Endometrial microvascular endothelial cells (primary cell): ENCODE measurements around the gene FAM50B. TPM values are rescaled to one million over a fixed set of nuclear protein-coding genes. Genes with fewer than 3 reads are reported as not detected.

ENCODE experiments used
- in situ Hi-C: cut with HindIII; loops from 2 replicates; pipeline ENCODE4 v1.10.0; 2017; ENCODE audit warnings: low sequenced_read_pairs, low pct_unique_long_range_greater_than_20kb; ENCODE audit errors: inconsistent ontology term
- total RNA-seq: library from RNA; depleted of rRNA; stranded (reverse); fragments of >200 nt; gene quantifications from one replicate; pipeline ENCODE4 v1.2.3, GENCODE V29; 2015; ENCODE audit errors: inconsistent ontology term

FAM50B gene
- 7.7 TPM for total RNA-seq

DNA sequence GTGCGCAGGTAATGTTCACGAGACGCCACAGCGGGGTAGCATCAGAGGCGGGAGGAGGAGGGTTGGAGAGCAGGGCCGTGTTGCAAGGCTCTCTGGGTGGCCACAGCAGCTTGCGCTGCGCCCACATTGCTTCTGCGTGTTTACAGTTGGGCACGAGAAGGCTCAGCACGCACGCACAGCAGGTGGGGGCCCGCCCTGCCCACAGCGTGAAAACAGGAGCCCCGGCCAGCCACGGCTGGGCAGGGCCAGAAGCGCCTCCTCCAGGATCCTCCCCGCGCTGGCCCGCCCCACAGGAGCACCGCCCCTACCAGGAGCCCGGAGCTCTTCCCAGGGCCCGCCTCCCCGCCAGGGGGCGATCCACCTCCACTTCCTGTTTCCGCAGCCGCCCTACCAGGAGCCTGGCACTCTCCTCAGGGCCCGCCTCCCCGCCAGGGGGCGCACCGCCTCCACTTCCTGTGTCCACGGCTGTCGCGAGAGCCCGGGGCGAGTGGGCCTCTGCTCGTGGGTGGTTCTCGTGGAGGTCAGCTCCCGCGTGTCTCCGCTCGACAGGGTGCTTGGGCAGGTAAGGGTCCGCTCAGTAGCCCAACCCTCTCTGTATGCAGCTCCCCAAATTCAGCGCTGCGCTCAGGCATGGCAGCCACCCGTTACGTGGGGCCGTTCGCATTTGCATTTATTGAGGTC, at the start of gene FAM50B:
Gene FAM50B (plus strand): TSS at position 449 of the 681 bp plus-strand sequence. CDS start 439 bp downstream, outside the sequence.
- in situ Hi-C loops = no loop called here

GRCh38 chr6:3799719-3800118, 49.5 kb upstream of the FAM50B start:
- in situ Hi-C loops = loop anchor here (25.0 kb wide), 1 partner anchor 188 kb away; no protein-coding TSS in a partner anchor

DNA sequence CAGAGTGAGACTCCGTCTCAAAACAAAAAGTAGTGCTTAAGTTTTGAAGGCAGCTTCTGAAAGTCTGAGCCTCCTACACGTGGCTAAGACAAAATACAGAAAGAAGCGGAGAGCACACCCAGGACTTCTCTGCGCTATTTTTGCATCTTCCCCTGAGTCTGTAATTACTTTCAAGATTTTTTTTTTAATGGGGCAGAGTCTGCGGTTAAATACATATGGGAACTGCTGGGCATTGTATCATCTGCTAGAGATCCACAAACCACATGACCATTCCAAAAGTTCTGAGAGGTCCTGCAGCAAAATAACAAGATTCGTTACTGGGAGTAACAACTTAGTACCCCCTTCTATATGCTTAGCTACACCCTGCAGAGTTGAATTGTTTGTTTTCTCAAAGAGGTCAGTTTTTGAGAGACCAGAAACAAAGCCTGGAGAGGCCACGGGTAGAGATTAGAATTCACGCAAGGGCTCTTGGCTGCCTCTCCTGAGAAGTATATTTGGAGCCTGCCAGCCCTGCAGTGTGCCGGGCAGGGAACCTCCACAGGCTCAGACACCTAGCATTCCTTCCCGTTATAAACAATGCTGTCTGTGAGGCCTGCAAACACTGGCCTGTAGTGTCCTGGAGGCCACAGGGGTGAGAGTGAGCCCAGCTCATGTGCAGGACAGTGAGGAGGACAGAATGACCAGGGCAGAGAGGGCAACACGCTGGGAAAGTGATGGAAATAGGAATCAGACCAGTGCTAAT, 48.2 kb upstream of the FAM50B start:
- in situ Hi-C loops = loop anchor here (25.0 kb wide), 1 partner anchor 186 kb away; no protein-coding TSS in a partner anchor

DNA sequence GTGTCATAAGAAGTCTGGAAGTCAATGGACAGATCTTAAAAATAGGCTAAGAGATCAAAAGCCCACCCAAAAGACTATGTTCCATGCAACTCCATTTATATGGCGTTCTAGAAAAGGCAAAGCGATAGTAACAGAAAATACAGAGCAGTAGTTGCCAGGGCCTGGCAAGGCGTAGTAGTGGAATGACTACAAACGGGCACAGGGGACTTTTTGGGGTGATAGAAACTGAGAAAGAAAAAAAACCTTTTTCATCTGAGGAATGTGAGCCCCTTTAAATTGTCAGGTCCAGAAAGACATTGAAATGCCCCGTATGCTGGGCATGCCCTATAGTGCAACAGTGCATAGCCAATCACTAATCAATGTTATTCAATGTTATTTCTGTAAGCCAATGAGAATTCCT, 47.2 kb upstream of the FAM50B start:
- in situ Hi-C loops = loop anchor here (25.0 kb wide), 1 partner anchor 185 kb away; no protein-coding TSS in a partner anchor

DNA sequence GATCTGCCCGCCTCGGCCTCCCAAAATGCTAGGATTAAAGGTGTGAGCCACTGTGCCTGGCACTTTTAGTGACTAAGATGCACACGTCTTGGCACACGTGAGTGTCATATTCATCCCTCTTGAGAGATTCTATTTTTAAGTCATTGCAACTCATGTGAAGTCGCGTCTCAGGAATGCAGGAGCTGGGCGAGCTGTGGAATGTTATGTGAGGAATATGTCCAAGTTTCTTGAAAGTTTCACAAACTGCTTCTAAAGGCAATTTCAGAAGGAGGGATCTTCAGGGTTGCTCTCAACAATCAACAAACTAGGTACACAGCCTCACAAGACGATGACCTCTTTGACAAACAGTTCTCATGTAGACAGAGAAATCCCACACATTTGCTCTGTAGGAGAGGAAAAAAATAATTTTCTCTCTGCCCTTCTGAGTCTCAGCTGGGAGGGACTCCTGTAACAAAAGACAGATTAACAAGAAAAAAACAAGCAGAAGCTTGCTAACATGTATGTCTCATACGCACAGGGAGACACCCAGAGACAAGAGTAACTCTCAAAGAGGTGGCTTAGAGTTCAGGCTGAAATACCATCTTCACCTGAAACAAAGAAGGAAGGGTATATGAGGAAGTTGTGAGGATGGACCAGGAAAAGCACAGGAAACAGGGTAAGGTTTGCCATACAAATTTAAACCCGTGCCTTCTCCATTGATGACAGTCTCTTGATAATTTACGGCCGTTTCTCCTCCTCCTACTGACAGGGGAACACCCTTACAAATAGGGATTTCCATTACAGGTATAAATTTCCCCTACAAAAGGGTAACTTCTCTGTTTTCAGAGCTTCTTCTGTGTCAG, 45.3 kb upstream of the FAM50B start:
- in situ Hi-C loops = loop anchor here (25.0 kb wide), 1 partner anchor 183 kb away; no protein-coding TSS in a partner anchor

DNA sequence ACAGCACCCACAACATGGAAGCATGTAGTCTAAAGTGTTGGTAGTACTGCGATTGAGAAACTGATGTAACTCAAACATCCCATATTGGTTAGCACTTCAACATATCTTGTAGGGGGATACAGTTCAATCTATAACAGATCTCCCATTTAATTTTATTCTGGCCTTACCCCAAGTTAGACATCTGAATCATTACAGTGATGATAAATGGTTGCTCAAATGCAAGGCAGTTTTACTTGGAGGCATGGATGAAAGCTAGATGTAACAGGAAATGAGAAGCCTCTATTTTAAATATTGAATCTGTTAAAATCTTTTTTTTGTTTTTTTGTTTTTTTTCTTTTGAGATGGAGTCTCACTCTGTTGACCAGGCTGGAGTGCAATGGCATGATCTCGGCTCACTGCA, 44.2 kb upstream of the FAM50B start:
- in situ Hi-C loops = loop anchor here (25.0 kb wide), 1 partner anchor 182 kb away; no protein-coding TSS in a partner anchor

GRCh38 chr6:3805448-3806123, 43.6 kb upstream of the FAM50B start:
- in situ Hi-C loops = loop anchor here (25.0 kb wide), 1 partner anchor 182 kb away; no protein-coding TSS in a partner anchor

DNA sequence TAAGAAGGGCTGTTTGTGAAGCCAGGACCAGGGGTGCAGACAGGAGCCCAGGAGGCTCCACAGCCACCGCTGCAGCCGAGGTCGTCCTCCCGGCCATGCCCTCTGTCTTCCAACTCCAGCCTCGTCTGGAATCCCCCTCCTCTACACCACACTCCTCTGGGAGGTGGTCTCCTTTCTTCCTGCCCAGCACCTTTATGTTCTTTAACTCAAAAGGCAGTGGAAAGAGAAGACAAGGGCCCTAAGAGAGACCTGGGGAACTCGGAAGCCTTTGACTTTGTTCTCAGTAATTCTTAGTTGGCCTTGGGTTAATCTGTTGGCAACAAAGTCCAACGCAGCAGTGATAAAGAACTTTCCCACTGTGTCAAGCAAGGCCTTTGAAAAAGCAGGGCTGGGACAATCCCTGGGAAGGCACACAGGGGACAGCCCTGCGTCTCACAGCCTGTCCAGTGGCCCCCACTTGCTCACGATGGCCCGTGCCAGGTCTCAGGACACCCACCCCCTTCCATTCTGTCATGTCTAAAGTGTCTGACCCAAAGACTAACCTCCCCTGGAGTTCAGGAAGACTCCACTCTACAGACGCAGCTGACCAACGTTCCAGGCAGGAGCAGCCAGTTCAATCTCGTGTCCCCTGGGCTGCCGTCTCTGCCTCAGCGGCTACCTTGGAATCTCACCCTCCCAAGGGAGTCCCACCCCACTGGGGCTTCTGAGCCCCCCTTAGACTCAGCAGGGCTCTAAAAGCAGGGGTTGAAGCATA, 42.8 kb upstream of the FAM50B start:
- in situ Hi-C loops = loop anchor here (25.0 kb wide), 1 partner anchor 181 kb away; no protein-coding TSS in a partner anchor

DNA sequence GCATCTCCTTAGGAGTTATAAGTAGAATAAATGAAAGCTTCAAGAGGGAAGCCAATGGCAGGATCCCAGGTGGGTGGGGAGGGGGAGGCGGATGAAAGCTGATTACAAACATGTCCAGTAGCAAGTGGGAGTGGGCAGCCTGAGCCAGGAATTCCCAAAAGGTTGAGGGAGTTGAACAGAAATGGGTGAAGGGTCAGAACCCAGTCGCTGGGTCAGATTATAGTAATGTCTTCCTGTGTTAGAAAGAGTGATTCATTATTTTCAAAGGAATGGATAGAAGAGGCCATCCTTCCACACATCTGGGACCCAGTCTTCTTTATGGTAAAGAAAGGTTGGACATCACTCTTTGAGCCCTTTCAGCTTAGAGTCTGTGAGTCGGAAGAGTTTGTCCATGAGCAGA, 41.0 kb upstream of the FAM50B start:
- in situ Hi-C loops = loop anchor here (25.0 kb wide), 1 partner anchor 179 kb away; no protein-coding TSS in a partner anchor

GRCh38 chr6:3808759-3809514, 40.2 kb upstream of the FAM50B start:
- in situ Hi-C loops = loop anchor here (25.0 kb wide), 1 partner anchor 178 kb away; no protein-coding TSS in a partner anchor

DNA sequence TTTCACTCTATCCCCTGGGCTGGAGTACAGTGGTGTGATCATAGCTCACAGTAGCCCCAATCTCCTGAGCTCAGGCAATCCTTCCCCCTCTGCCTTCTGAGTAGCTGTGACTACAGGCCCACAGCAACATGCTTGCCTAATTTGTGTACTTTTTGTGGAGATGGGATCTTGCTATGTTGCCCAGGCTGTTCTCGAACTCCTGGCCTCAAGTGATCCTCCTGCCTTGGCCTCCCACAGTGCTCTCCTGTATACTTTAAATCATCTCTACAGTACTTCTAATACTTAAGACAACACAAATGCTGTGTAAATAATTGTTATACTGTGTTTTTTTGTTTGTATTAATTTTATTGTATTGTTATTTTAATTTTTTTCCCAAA, 39.7 kb upstream of the FAM50B start:
- in situ Hi-C loops = loop anchor here (25.0 kb wide), 1 partner anchor 178 kb away; no protein-coding TSS in a partner anchor

GRCh38 chr6:3809982-3810381, 39.2 kb upstream of the FAM50B start:
- in situ Hi-C loops = loop anchor here (25.0 kb wide), 1 partner anchor 177 kb away; no protein-coding TSS in a partner anchor

DNA sequence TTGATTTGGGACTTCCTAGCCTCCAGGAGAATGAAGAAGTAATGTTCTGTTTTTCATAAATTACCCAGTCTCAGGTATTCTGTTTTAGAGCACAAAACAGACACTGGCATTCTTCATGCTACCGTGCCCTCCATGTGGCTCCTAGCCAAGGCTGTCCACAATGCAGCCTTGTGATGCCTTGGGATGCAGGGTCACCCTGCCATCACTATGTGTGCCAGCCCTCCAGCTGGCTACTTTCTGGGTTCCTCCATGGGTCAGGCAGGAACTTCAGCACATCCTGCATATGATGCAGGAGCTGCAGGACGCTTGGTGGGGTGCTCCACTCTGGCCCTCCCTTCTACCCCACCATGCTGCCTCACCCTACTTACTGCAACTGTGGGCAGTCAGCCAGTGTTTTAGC, 38.0 kb upstream of the FAM50B start:
- in situ Hi-C loops = loop anchor here (25.0 kb wide), 1 partner anchor 176 kb away; no protein-coding TSS in a partner anchor

- in situ Hi-C loops = loop anchor here (25.0 kb wide), 1 partner anchor 175 kb away; no protein-coding TSS in a partner anchor
Observed at GRCh38 chr6:3812596-3812995, 36.6 kb upstream of the FAM50B start.

- in situ Hi-C loops = loop anchor here (25.0 kb wide), 1 partner anchor 174 kb away; no protein-coding TSS in a partner anchor
Observed at GRCh38 chr6:3813150-3813780, 35.9 kb upstream of the FAM50B start.

GRCh38 chr6:3813918-3814317, 35.3 kb upstream of the FAM50B start:
- in situ Hi-C loops = loop anchor here (25.0 kb wide), 1 partner anchor 173 kb away; no protein-coding TSS in a partner anchor
